HFF-Myc (cell line): Measurements from ENCODE around the gene SCAMP2.

Experiments
- DNase-seq: peaks from one replicate; pipeline ENCODE4 v3.0.0-alpha.2; 2011; ENCODE audit warnings: low read depth; ENCODE audit errors: extremely low read depth
- H3K4me3 ChIP-seq: replicated peaks from 2 replicates; pipeline ENCODE4 v1.5.1; 2011; ENCODE audit warnings: low read depth, mild to moderate bottlenecking, control low read depth, low read length
- TF ChIP-seq, protein P1 (sequence below): IDR thresholded peaks from 2 replicates; pipeline ENCODE4 v1.5.1; 2012; ENCODE audit warnings: mild to moderate bottlenecking, low read depth, low read length, control low read depth; ENCODE audit errors: missing control alignments

Gene SCAMP2

DNA sequence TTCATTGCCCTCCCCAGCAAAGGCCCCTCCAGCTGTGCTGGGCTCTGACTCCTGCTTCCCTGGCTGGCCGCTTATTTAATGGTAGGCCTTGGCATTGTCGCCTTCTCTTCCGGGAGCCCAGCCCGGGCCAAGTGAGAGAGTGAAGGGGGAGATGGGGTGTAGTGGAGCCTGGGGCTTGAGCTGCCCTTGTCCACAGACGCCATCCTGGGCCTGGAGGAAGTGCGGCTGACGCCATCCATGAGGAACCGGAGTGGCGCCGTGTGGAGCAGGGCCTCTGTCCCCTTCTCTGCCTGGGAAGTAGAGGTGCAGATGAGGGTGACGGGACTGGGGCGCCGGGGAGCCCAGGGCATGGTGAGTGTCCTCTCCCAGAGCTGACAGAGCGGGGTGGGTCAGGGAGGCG lies 57.2 kb downstream of the SCAMP2 start:
- no peak overlapping the region for H3K4me3 ChIP-seq
- DNase-seq = no peak
- TF ChIP-seq, protein P1, sequence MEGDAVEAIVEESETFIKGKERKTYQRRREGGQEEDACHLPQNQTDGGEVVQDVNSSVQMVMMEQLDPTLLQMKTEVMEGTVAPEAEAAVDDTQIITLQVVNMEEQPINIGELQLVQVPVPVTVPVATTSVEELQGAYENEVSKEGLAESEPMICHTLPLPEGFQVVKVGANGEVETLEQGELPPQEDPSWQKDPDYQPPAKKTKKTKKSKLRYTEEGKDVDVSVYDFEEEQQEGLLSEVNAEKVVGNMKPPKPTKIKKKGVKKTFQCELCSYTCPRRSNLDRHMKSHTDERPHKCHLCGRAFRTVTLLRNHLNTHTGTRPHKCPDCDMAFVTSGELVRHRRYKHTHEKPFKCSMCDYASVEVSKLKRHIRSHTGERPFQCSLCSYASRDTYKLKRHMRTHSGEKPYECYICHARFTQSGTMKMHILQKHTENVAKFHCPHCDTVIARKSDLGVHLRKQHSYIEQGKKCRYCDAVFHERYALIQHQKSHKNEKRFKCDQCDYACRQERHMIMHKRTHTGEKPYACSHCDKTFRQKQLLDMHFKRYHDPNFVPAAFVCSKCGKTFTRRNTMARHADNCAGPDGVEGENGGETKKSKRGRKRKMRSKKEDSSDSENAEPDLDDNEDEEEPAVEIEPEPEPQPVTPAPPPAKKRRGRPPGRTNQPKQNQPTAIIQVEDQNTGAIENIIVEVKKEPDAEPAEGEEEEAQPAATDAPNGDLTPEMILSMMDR = no peak

DNA sequence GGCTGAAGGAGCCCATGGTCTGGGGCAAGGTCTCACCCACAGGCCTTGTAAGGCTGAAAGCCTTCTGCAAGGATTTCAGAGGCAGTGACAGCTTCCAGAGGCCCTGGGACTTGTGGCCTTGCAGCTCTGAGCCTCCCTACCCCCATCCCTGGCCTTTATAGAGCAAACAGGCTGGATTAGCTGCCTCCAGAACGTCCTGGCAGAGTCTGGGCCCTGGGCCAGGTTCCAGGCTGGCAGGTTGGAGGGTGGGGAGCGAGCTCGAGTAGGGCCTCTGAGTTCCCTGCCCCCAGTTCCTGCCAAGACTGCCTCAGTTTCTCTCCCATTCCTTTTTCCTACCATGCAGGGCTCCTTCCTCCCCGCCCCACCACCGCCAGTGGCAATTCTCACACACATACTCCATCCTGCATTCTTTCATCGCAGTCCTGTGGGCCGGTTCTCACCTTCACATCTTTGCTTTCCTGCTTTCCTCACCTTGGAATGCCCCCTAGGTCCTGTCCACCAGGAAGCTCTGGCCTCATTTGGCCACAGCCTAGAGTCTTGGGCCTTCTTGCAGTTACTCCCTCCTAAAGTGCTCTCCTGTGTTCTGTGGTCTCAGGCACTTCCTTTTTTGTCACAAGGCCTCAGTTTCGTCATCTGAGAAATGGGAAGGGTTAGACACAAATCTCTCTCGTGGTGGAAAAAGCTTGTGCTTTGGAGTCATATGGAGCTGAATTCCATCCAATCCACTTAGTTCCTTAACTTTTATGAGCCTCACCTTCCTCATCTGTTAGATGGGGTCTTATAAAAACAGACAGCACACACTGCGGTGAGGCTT lies 57.8 kb downstream of the SCAMP2 start:
- no peak for DNase-seq
- no peak overlapping the region for H3K4me3 ChIP-seq
- TF ChIP-seq, protein P1 = no peak

DNA sequence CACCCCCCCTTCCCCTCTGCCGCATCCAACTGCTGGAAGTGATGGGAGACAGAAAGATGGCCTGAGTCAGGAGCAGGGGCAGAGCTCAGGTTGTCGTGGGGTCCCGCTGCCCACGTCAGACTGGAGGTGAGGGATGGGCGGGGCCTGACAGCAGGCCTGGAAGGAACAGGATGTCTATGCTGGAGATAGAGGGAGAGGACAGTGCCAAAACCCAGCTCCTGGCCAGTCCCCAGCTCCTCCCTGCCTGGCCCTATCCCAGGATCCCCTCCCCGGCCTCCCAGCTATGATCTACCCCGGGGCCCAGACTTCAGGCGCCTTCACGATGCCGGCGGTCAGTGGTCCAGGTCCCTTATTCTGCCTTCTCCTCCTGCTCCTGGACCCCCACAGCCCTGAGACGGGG lies 60.6 kb downstream of the SCAMP2 start, which contains the start of gene LMAN1L:
TSS of gene LMAN1L (plus strand) at position 303 of the 400 bp plus-strand sequence. CDS start at position 323, 20 bp downstream.
- TF ChIP-seq, protein P1 = no peak
- no peak for DNase-seq
- H3K4me3 ChIP-seq = no peak within 1 kb of the TSS

DNA sequence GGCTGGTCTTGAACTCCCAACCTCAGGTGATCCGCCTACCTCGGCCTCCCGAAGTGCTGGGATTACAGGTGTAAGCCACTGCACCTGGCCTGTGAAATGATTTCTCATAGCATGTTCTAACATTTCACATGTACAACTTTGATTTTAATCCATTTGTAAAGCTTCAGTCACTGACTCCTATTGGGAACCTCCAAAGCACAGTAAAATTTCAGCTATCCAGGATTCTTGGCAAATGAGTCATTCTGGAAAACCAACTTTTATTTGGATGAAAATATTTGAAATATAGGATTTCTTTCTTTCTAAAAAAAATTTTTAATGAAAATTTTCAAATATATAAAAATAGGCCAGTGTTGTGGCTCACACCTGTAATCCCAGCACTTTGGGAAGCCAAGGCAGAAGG lies 63.2 kb downstream of the SCAMP2 start:
- DNase-seq = no peak
- H3K4me3 ChIP-seq = no peak overlapping the region
- TF ChIP-seq, protein P1 = no peak

DNA sequence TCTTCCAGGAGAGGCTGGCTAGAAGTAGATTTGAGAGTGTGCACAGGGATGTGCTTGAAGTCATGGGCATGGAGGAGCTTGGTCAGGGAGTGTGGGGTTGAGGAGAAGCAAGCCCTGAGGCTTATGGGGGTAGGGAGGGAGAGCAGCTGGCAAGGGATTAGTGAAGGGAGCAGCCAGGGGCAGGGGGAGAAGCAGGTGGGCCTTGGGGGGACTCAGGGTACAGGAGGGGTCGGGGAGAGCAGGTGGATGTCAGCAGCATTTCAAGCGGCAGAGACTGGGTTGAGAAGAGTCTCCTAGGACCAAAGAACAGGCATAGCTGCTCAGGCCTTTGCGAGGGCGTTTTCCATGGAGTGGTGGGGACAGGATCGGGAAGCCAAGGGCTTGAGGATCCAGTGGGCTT lies 63.9 kb downstream of the SCAMP2 start:
- H3K4me3 ChIP-seq = no peak overlapping the region
- no peak for DNase-seq
- TF ChIP-seq, protein P1 = no peak

DNA sequence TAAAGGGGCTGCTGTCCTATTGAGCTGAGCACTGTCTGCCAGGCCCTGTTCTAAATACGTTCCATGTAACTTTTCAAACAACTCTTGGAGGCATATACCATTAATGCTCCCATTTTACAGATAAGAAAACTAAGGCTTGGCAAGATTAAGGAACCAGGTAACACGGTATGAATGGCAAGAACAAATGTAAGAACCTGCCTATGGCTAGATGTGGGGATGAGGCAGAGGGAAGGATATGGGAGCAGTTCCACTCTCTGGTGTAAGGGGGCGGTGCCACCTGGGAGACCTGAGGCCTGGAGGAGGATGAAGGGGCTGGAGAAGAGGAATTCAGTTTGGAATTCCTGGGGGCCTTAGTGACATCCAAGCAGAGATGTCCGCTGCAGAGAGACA lies 64.3 kb downstream of the SCAMP2 start:
- no peak overlapping the region for H3K4me3 ChIP-seq
- TF ChIP-seq, protein P1 = no peak
- no peak for DNase-seq
